GM12891 (cell line): ENCODE measurements around the gene RMI1.

Experiments
- POLR2A ChIP-seq: IDR thresholded peaks from 2 replicates; pipeline ENCODE4 v1.6.1; 2011; ENCODE audit warnings: low read depth, low read length, control low read depth
- POLR2AphosphoS5 ChIP-seq: IDR thresholded peaks from 2 replicates; pipeline ENCODE4 v1.6.1; 2011; ENCODE audit warnings: low read depth, low read length, control low read depth
- TAF1 ChIP-seq: IDR thresholded peaks from 2 replicates; pipeline ENCODE4 v1.6.1; 2011; ENCODE audit warnings: low read depth, low read length, control low read depth

DNA sequence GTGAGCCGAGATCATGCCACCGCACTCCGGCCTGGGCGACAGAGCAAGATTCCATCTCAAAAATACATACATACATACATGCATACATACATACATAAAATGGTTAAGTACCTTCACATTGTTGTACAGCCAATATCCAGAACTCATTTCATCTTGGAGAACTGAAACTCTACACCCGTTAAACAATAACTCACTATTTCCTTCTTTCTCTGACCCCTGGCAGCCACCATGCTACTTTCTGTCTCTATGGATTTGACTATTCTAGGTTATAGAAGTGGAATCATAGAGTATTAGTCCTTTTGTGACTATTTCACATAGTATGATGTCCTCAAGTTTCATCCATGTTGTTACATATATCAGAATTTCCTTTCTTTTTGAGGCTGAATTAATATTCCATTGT is 49.7 kb upstream of the RMI1 start:
- TF ChIP-seq POLR2AphosphoS5 (no peak), POLR2A (no peak), TAF1 (no peak)
